CD4-positive, alpha-beta memory T cell (primary cell): ENCODE measurements around the gene ZDHHC14. TPM values are rescaled to one million over a fixed set of nuclear protein-coding genes. Genes with fewer than 3 reads are reported as not detected.

Experiments
- CTCF ChIA-PET: fragments of 350-600 bp; sonication (Branson Sonifier 250); formaldehyde crosslinking; loops from one replicate; lab custom pipeline; 2021; ENCODE audit warnings: inconsistent platforms; ENCODE audit not compliant: partially characterized antibody; lab: Charles Lee
- POLR2A ChIA-PET: fragments of 350-600 bp; sonication (Branson Sonifier 250); formaldehyde crosslinking; loops from one replicate; lab custom pipeline; 2021; ENCODE audit not compliant: partially characterized antibody; lab: Charles Lee
- DNase-seq, 5 donors: peaks; one replicate each; pipeline versions ENCODE4 v3.0.0 to v3.0.0-alpha.2; 2020 to 2022; ENCODE audit warnings: mixed read lengths in 1 of 5
- H3K27ac ChIP-seq: one replicate; pipeline ENCODE4 v1.7.0; 2013; ENCODE audit warnings: low read depth, low read length
- H3K27me3 ChIP-seq: 2 replicates; pipeline ENCODE4 v1.7.0; 2013; ENCODE audit warnings: mild to moderate bottlenecking, low read length, moderate library complexity; ENCODE audit not compliant: insufficient read depth
- H3K36me3 ChIP-seq: 2 replicates; pipeline ENCODE4 v1.7.0; 2013; ENCODE audit warnings: mild to moderate bottlenecking, low read length, moderate library complexity; ENCODE audit not compliant: insufficient read depth
- H3K4me1 ChIP-seq: 2 replicates; pipeline ENCODE4 v1.7.0; 2013; ENCODE audit warnings: mild to moderate bottlenecking, low read length, moderate library complexity; ENCODE audit not compliant: insufficient read depth
- H3K4me3 ChIP-seq, 2 donors: one replicate each; pipeline ENCODE4 v1.7.0; 2013; ENCODE audit warnings: low read length in 2 of 2, mild to moderate bottlenecking in 1 of 2
- H3K9me3 ChIP-seq, 2 donors: one replicate each; pipeline ENCODE4 v1.7.0; 2013; ENCODE audit warnings: low read length in 2 of 2, control low read depth in 1 of 2; ENCODE audit not compliant: control insufficient read depth in 1 of 2
- H3K27ac Mint-ChIP-seq, 7 donors: one replicate each; pipeline ENCODE4 v1.8.0; 2020 to 2021; ENCODE audit warnings: mixed read lengths in 7 of 7, mild to moderate bottlenecking in 6 of 7, inconsistent platforms in 3 of 7, moderate library complexity in 3 of 7
- H3K27me3 Mint-ChIP-seq, 2 donors: one replicate each; pipeline ENCODE4 v1.8.0; 2020 to 2021; ENCODE audit warnings: mixed read lengths in 2 of 2
- H3K36me3 Mint-ChIP-seq, 2 donors: one replicate each; pipeline ENCODE4 v1.8.0; 2020 to 2021; ENCODE audit warnings: mixed read lengths in 2 of 2, inconsistent platforms in 1 of 2, mild to moderate bottlenecking in 1 of 2
- H3K4me1 Mint-ChIP-seq, 4 donors: one replicate each; pipeline ENCODE4 v1.8.0; 2020 to 2021; ENCODE audit warnings: mixed read lengths in 4 of 4, mild to moderate bottlenecking in 1 of 4
- H3K4me3 Mint-ChIP-seq, 8 donors: one replicate each; pipeline ENCODE4 v1.8.0; 2020 to 2021; ENCODE audit warnings: mixed read lengths in 8 of 8, mild to moderate bottlenecking in 7 of 8, moderate library complexity in 6 of 8, inconsistent platforms in 3 of 8
- H3K9me3 Mint-ChIP-seq, 8 donors: one replicate each; pipeline ENCODE4 v1.8.0; 2020 to 2021; ENCODE audit warnings: mixed read lengths in 8 of 8, mild to moderate bottlenecking in 5 of 8, inconsistent platforms in 3 of 8, moderate library complexity in 1 of 8
- intact Hi-C: fragments of 100-400 bp; cut with micrococcal nuclease; formaldehyde crosslinking; loops from one replicate; pipeline ENCODE4 v1.15.1; 2023
- polyA plus RNA-seq, 2 donors: library from polyadenylated mRNA; unstranded; fragments of 300-500 nt; fragmentation: Illumina TruSeq; gene quantifications; one replicate each; pipeline ENCODE4 v1.2.3, GENCODE V29; 2021
- total RNA-seq, 2 experiments: library from RNA; stranded (reverse); gene quantifications; one replicate each; pipeline ENCODE4 v1.2.3, GENCODE V29; 2021

ZDHHC14 gene
- total and polyA plus RNA-seq, 4 experiments from 2014 or later, result 1.5 to 1.9 (median 1.7) TPM

GRCh38 chr6:157561929-157562810, 181.2 kb downstream of the ZDHHC14 start:
- no peak for DNase-seq

GRCh38 chr6:157562997-157563396, 182.0 kb downstream of the ZDHHC14 start:
- no peaks in the 10 kb centered on the region for H3K9me3 Mint-ChIP-seq
- H3K27ac ChIP-seq, result no peak overlapping the region
- no peak for DNase-seq
- no peak overlapping the region for H3K27ac Mint-ChIP-seq
- no peak overlapping the region for H3K4me3 ChIP-seq
- H3K4me1 ChIP-seq, result peaks cover 12% of the 10 kb centered on the region
- no peaks in the 10 kb centered on the region for H3K36me3 ChIP-seq
- H3K4me1 Mint-ChIP-seq, result peaks cover 7 to 22% (median 9%) of the 10 kb centered on the region in 4 donors
- no peaks in the 10 kb centered on the region for H3K36me3 Mint-ChIP-seq
- CTCF ChIA-PET, result no interaction called here
- intact Hi-C loops, result no loop called here
- no peaks in the 10 kb centered on the region for H3K27me3 Mint-ChIP-seq
- H3K9me3 ChIP-seq, result no peaks in the 10 kb centered on the region
- POLR2A ChIA-PET, result no interaction called here
- no peaks in the 10 kb centered on the region for H3K27me3 ChIP-seq
- H3K4me3 Mint-ChIP-seq, result no peak overlapping the region

More at GRCh38 chr6:157561929-157562810, 181.2 kb downstream of the ZDHHC14 start:
- Mint-ChIP-seq H3K27ac (peak overlapping the region in 5 of 7 donors; percentile 8 to 86 (median 70)), H3K9me3 (no peaks in the 10 kb centered on the region), H3K4me1 (peaks cover 7 to 22% (median 9%) of the 10 kb centered on the region in 4 donors), H3K36me3 (no peaks in the 10 kb centered on the region), H3K4me3 (peak overlapping the region in 7 of 8 donors; percentile 43 to 82 (median 68)), H3K27me3 (no peaks in the 10 kb centered on the region)
- no peak overlapping the region for H3K4me3 ChIP-seq
- intact Hi-C loops, result no loop called here
- no peaks in the 10 kb centered on the region for H3K27me3 ChIP-seq
- no peaks in the 10 kb centered on the region for H3K36me3 ChIP-seq
- H3K27ac ChIP-seq, result no peak overlapping the region
- peaks cover 15% of the 10 kb centered on the region for H3K4me1 ChIP-seq
- no peaks in the 10 kb centered on the region for H3K9me3 ChIP-seq
- POLR2A ChIA-PET, result interaction anchor here (1.0 kb wide), 1 partner anchor 12 kb away, joined by 3 read pairs; no protein-coding TSS in a partner anchor
- CTCF ChIA-PET, result no interaction called here

GRCh38 chr6:157563611-157564284, 182.8 kb downstream of the ZDHHC14 start:
- peak overlapping the region in 1 of 8 donors; percentile 22 for H3K4me3 Mint-ChIP-seq
- peaks cover 14% of the 10 kb centered on the region for H3K4me1 ChIP-seq
- H3K36me3 Mint-ChIP-seq, result no peaks in the 10 kb centered on the region
- no peak overlapping the region for H3K4me3 ChIP-seq
- DNase-seq, result no peak
- no peaks in the 10 kb centered on the region for H3K9me3 Mint-ChIP-seq
- H3K36me3 ChIP-seq, result no peaks in the 10 kb centered on the region
- POLR2A ChIA-PET, result no interaction called here
- no peak overlapping the region for H3K27ac ChIP-seq
- H3K27ac Mint-ChIP-seq, result no peak overlapping the region
- CTCF ChIA-PET, result no interaction called here
- H3K27me3 ChIP-seq, result no peaks in the 10 kb centered on the region
- no peaks in the 10 kb centered on the region for H3K27me3 Mint-ChIP-seq
- intact Hi-C loops, result no loop called here
- H3K4me1 Mint-ChIP-seq, result peaks cover 7 to 22% (median 9%) of the 10 kb centered on the region in 4 donors
- no peaks in the 10 kb centered on the region for H3K9me3 ChIP-seq

- POLR2A ChIA-PET, result no interaction called here
- H3K36me3 Mint-ChIP-seq, result no peaks in the 10 kb centered on the region
Observed at GRCh38 chr6:157568702-157569101, 187.7 kb downstream of the ZDHHC14 start.

GRCh38 chr6:157569543-157569942, 188.6 kb downstream of the ZDHHC14 start:
- no peaks in the 10 kb centered on the region for H3K36me3 ChIP-seq
- ChIA-PET POLR2A (interaction anchor here (0.9 to 1.3 kb wide), 2 partner anchors 20 to 33 kb away, joined by 3 read pairs; no protein-coding TSS in a partner anchor), CTCF (interaction anchor here (1.6 kb wide), 1 partner anchor 19 kb away, joined by 3 read pairs; no protein-coding TSS in a partner anchor)
- H3K27me3 ChIP-seq, result no peaks in the 10 kb centered on the region
- intact Hi-C loops, result no loop called here
- Mint-ChIP-seq H3K27me3 (no peaks in the 10 kb centered on the region), H3K4me3 (peak overlapping the region in 6 of 8 donors; percentile 11 to 72 (median 53)), H3K4me1 (peaks cover 10 to 19% (median 14%) of the 10 kb centered on the region in 4 donors), H3K27ac (peak overlapping the region in 3 of 7 donors; percentile 17 to 71 (median 47)), H3K9me3 (no peaks in the 10 kb centered on the region), H3K36me3 (no peaks in the 10 kb centered on the region)
- no peak overlapping the region for H3K27ac ChIP-seq
- no peaks in the 10 kb centered on the region for H3K9me3 ChIP-seq
- H3K4me3 ChIP-seq, result no peak overlapping the region
- peaks cover 24% of the 10 kb centered on the region for H3K4me1 ChIP-seq
- DNase-seq, result peak in 4 of 5 donors; percentile 41 to 64 (median 52)

More at GRCh38 chr6:157568702-157569101, 187.7 kb downstream of the ZDHHC14 start:
- no peak overlapping the region for H3K4me3 Mint-ChIP-seq
- intact Hi-C loops, result no loop called here
- CTCF ChIA-PET, result interaction anchor here (1.6 kb wide), 1 partner anchor 18 kb away, joined by 3 read pairs; no protein-coding TSS in a partner anchor
- H3K27ac Mint-ChIP-seq, result no peak overlapping the region
- H3K9me3 ChIP-seq, result no peaks in the 10 kb centered on the region
- H3K27me3 ChIP-seq, result no peaks in the 10 kb centered on the region
- peaks cover 24% of the 10 kb centered on the region for H3K4me1 ChIP-seq
- no peak overlapping the region for H3K27ac ChIP-seq
- H3K4me1 Mint-ChIP-seq, result peaks cover 10 to 19% (median 14%) of the 10 kb centered on the region in 4 donors
- H3K9me3 Mint-ChIP-seq, result no peaks in the 10 kb centered on the region
- no peak for DNase-seq
- no peaks in the 10 kb centered on the region for H3K36me3 ChIP-seq
- H3K27me3 Mint-ChIP-seq, result no peaks in the 10 kb centered on the region
- H3K4me3 ChIP-seq, result no peak overlapping the region

GRCh38 chr6:157570104-157570503, 189.1 kb downstream of the ZDHHC14 start:
- intact Hi-C loops, result no loop called here
- no peak overlapping the region for H3K4me3 ChIP-seq
- no peaks in the 10 kb centered on the region for H3K27me3 Mint-ChIP-seq
- H3K27ac ChIP-seq, result no peak overlapping the region
- H3K9me3 ChIP-seq, result no peaks in the 10 kb centered on the region
- H3K27ac Mint-ChIP-seq, result peak overlapping the region in 3 of 7 donors; percentile 21 to 80 (median 71)
- POLR2A ChIA-PET, result interaction anchor here (0.7 to 1.6 kb wide), 5 partner anchors 15 to 190 kb away, joined by 3 to 4 read pairs (median 3); no protein-coding TSS in a partner anchor
- peaks cover 10 to 19% (median 14%) of the 10 kb centered on the region in 4 donors for H3K4me1 Mint-ChIP-seq
- H3K36me3 Mint-ChIP-seq, result no peaks in the 10 kb centered on the region
- CTCF ChIA-PET, result interaction anchor here (1.6 kb wide), 1 partner anchor 19 kb away, joined by 3 read pairs; no protein-coding TSS in a partner anchor
- H3K4me3 Mint-ChIP-seq, result peak overlapping the region in 5 of 8 donors; percentile 45 to 72 (median 67)
- no peaks in the 10 kb centered on the region for H3K36me3 ChIP-seq
- H3K4me1 ChIP-seq, result peaks cover 24% of the 10 kb centered on the region
- H3K27me3 ChIP-seq, result no peaks in the 10 kb centered on the region
- no peak for DNase-seq
- no peaks in the 10 kb centered on the region for H3K9me3 Mint-ChIP-seq
